Duodenal mucosa (tissue), 2 donors: ENCODE results near the gene FBP2.
A peak's percentile ranks its signal among the peaks of the same experiment; 100 is the strongest.
"Not testable (repeated sequence)": the region's sequence is repeated elsewhere in the genome, so short reads cannot be mapped to it uniquely, and the experiment has no call there.

Experiments used
- H3K27ac ChIP-seq: one replicate; pipeline ENCODE4 v1.7.0; 2013; ENCODE audit warnings: low read depth, low read length
- H3K27me3 ChIP-seq, 2 donors: one replicate each; pipeline ENCODE4 v1.7.0; 2013; ENCODE audit warnings: low read length in 2 of 2, control low read depth in 1 of 2; ENCODE audit not compliant: insufficient read depth in 2 of 2, control insufficient read depth in 1 of 2
- H3K36me3 ChIP-seq, 2 donors: one replicate each; pipeline ENCODE4 v1.7.0; 2013; ENCODE audit warnings: low read length in 2 of 2, control low read depth in 1 of 2; ENCODE audit not compliant: insufficient read depth in 2 of 2, control insufficient read depth in 1 of 2
- H3K4me1 ChIP-seq, 2 donors: one replicate each; pipeline ENCODE4 v1.7.0; 2013; ENCODE audit warnings: low read length in 2 of 2, control low read depth in 1 of 2; ENCODE audit not compliant: insufficient read depth in 2 of 2, control insufficient read depth in 1 of 2
- H3K4me3 ChIP-seq, 2 donors: one replicate each; pipeline ENCODE4 v1.7.0; 2013; ENCODE audit warnings: low read length in 2 of 2, low read depth in 1 of 2
- H3K9ac ChIP-seq, 2 donors: one replicate each; pipeline ENCODE4 v1.7.0; 2013; ENCODE audit warnings: low read length in 2 of 2, low read depth in 1 of 2
- H3K9me3 ChIP-seq, 2 donors: one replicate each; pipeline ENCODE4 v1.7.0; 2013; ENCODE audit warnings: low read length in 2 of 2, control low read depth in 1 of 2; ENCODE audit not compliant: control insufficient read depth in 1 of 2

The FBP2 gene

GRCh38 chr9:94568250-94568889, 25.3 kb downstream of the FBP2 start:
- H3K4me3 ChIP-seq = no peak overlapping the region
- H3K27me3 ChIP-seq = no peaks in the 10 kb centered on the region
- H3K9ac ChIP-seq = no peak overlapping the region
- no peaks in the 10 kb centered on the region for H3K36me3 ChIP-seq
- no peak overlapping the region for H3K27ac ChIP-seq
- no peaks in the 10 kb centered on the region for H3K4me1 ChIP-seq
- H3K9me3 ChIP-seq = no peaks in the 10 kb centered on the region

- Histone ChIP-seq H3K36me3 (peaks cover 0 to 6% of the 10 kb centered on the region in 2 donors), H3K27ac (no peak overlapping the region), H3K9ac (no peak overlapping the region)
Observed at GRCh38 chr9:94567271-94567670, 26.4 kb downstream of the FBP2 start.

GRCh38 chr9:94566550-94566949, 27.1 kb downstream of the FBP2 start:
- H3K27me3 ChIP-seq = no peaks in the 10 kb centered on the region
- H3K36me3 ChIP-seq = peaks cover 0 to 6% of the 10 kb centered on the region in 2 donors
- no peak overlapping the region for H3K4me3 ChIP-seq
- H3K27ac ChIP-seq = no peak overlapping the region
- no peaks in the 10 kb centered on the region for H3K9me3 ChIP-seq
- no peaks in the 10 kb centered on the region for H3K4me1 ChIP-seq
- H3K9ac ChIP-seq = no peak overlapping the region

More at GRCh38 chr9:94567271-94567670, 26.4 kb downstream of the FBP2 start:
- no peak overlapping the region for H3K4me3 ChIP-seq
- H3K4me1 ChIP-seq = no peaks in the 10 kb centered on the region
- no peaks in the 10 kb centered on the region for H3K9me3 ChIP-seq
- H3K27me3 ChIP-seq = no peaks in the 10 kb centered on the region

- H3K9ac ChIP-seq, H3K27me3 ChIP-seq, H3K4me3 ChIP-seq, H3K27ac ChIP-seq, H3K9me3 ChIP-seq, H3K4me1 ChIP-seq, H3K36me3 ChIP-seq: not testable (repeated sequence)
Observed at GRCh38 chr9:94564279-94564678, 29.3 kb downstream of the FBP2 start.

GRCh38 chr9:94563548-94563947, 30.1 kb downstream of the FBP2 start:
- Histone ChIP-seq H3K4me1 (no peaks in the 10 kb centered on the region), H3K36me3 (peaks cover 0 to 11% of the 10 kb centered on the region in 2 donors), H3K9me3 (no peaks in the 10 kb centered on the region), H3K27ac (no peak overlapping the region), H3K27me3 (no peaks in the 10 kb centered on the region), H3K9ac (no peak overlapping the region), H3K4me3 (no peak overlapping the region)

- no peaks in the 10 kb centered on the region for H3K27me3 ChIP-seq
- no peak overlapping the region for H3K9ac ChIP-seq
- H3K4me3 ChIP-seq = no peak overlapping the region
- H3K9me3 ChIP-seq = no peaks in the 10 kb centered on the region
- H3K36me3 ChIP-seq = peaks cover 0 to 11% of the 10 kb centered on the region in 2 donors
- H3K4me1 ChIP-seq = no peaks in the 10 kb centered on the region
- no peak overlapping the region for H3K27ac ChIP-seq
Observed at GRCh38 chr9:94560237-94560636, 33.4 kb downstream of the FBP2 start.

- Histone ChIP-seq H3K9ac (no peak overlapping the region), H3K27ac (no peak overlapping the region), H3K4me1 (peaks cover 5 to 8% of the 10 kb centered on the region in 2 donors), H3K4me3 (no peak overlapping the region), H3K36me3 (peaks cover 0 to 5% of the 10 kb centered on the region in 2 donors), H3K27me3 (no peaks in the 10 kb centered on the region), H3K9me3 (no peaks in the 10 kb centered on the region)
Observed at GRCh38 chr9:94557376-94557775, 36.2 kb downstream of the FBP2 start.

GRCh38 chr9:94554439-94555331, 38.9 kb downstream of the FBP2 start, which contains the start of gene PCAT7:
TSS of gene PCAT7 (plus strand) at chr9:94555083.
- H3K9me3 ChIP-seq = no peaks in the 10 kb centered on the region
- H3K4me3 ChIP-seq = peak within 1 kb of the TSS; percentile 77 to 79
- H3K27me3 ChIP-seq = no peaks in the 10 kb centered on the region
- peak within 1 kb of the TSS; percentile 44 to 77 for H3K9ac ChIP-seq
- H3K27ac ChIP-seq = peak within 1 kb of the TSS; percentile 44
- peaks cover 0 to 5% of the 10 kb centered on the region in 2 donors for H3K36me3 ChIP-seq
- peaks cover 5 to 8% of the 10 kb centered on the region in 2 donors for H3K4me1 ChIP-seq

GRCh38 chr9:94554078-94554438, 39.6 kb downstream of the FBP2 start:
- Histone ChIP-seq H3K4me3 (peak overlapping the region; percentile 77 to 79), H3K27me3 (no peaks in the 10 kb centered on the region), H3K36me3 (no peaks in the 10 kb centered on the region), H3K9me3 (no peaks in the 10 kb centered on the region), H3K9ac (peak overlapping the region; percentile 44 to 77), H3K27ac (peak overlapping the region; percentile 44), H3K4me1 (peaks cover 5 to 8% of the 10 kb centered on the region in 2 donors)
